Measurements from ENCODE around the gene SIK1. TPM values are rescaled to one million over a fixed set of nuclear protein-coding genes. Genes with fewer than 3 reads are reported as not detected.
"Not testable (repeated sequence)": the region's sequence is repeated elsewhere in the genome, so short reads cannot be mapped to it uniquely, and the experiment has no call there.

The SIK1 gene
- total RNA-seq, 1 experiment from 2014 or later = 5.7 TPM

DNA sequence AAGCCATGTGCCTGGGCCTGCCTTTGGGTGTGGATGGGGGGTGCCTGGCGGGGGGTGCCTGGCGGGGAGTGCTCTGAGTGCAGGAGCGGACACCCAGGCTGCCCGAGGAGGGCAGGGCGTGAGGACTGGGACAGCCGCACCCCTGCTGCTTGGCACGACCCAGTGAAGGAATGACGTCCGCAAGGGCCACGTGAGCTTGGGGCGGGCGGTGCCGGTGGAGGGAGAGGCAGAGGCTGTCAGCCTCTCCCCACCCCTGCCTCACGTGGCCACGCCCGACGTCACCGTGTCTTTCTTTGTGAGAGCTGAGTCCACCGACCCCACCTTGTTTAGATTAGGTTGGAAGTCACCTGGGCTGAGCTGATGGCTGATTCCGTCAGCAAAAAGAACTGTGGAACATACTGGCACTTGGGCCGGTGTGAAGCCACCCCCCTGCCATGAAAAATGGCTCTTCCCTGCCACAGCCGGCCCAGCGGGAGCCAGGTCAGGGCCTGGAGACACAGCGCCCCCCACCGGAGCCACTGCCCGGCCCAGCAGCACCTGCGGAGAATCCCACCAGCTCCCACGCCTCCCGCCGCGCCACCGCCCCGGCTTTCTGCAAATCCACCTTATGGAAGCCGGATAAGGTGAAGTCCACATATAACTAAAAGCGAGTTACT is 19.5 kb upstream of the SIK1 start:
- H3K14ac ChIP-seq (ENCODE audit: insufficient read depth, low read length); H4K5ac ChIP-seq (ENCODE audit: insufficient read length, low read depth, low read length); H3T11ph ChIP-seq (ENCODE audit: low read length); H4K20me1 ChIP-seq (ENCODE audit: control insufficient read depth, insufficient read depth, insufficient read length); H3K56ac ChIP-seq (ENCODE audit: insufficient read length, low read depth, low read length); H3K27ac ChIP-seq (ENCODE audit: insufficient read length, low read depth, low read length); H3K9me3 Mint-ChIP-seq; H2BK20ac ChIP-seq (ENCODE audit: low read depth, low read length, poor library complexity, severe bottlenecking); H2BK120ac ChIP-seq (ENCODE audit: low read depth, low read length, poor library complexity, severe bottlenecking); H3K27me3 Mint-ChIP-seq (ENCODE audit: low read depth); H3K4me1 ChIP-seq (ENCODE audit: insufficient read depth, low read length); H2BK15ac ChIP-seq (ENCODE audit: low read depth, low read length); H2AK5ac ChIP-seq (ENCODE audit: insufficient read length, low read length); H3K9ac ChIP-seq (ENCODE audit: extremely low read depth, insufficient read length, low read length); H3K4me1 Mint-ChIP-seq; H3K23me2 ChIP-seq (ENCODE audit: insufficient read length, low read depth, low read length, poor library complexity, severe bottlenecking); H3K18ac ChIP-seq (ENCODE audit: insufficient read length, low read depth, low read length); H3K9me3 ChIP-seq (ENCODE audit: control insufficient read depth, low read depth, low read length); H3K27ac Mint-ChIP-seq; H3K36me3 Mint-ChIP-seq (ENCODE audit: insufficient read depth in 1 of 3, low read depth in 3 of 3); H3K79me1 ChIP-seq (ENCODE audit: insufficient read depth, low read depth, low read length, poor library complexity, severe bottlenecking); H3K4me3 Mint-ChIP-seq; DNase-seq; H4K8ac ChIP-seq (replicated peaks; ENCODE audit: insufficient read length, low read depth, low read length); H2BK5ac ChIP-seq (ENCODE audit: insufficient read length, low read length); H4K91ac ChIP-seq (ENCODE audit: insufficient read length, low read depth, low read length); H2AFZ ChIP-seq (ENCODE audit: low read length); H3K4ac ChIP-seq (ENCODE audit: low read depth, low read length); H3K23ac ChIP-seq (ENCODE audit: insufficient read length, low read depth, low read length); H3K79me2 ChIP-seq (ENCODE audit: insufficient read depth, low read length); H3K4me2 ChIP-seq (ENCODE audit: insufficient read depth, insufficient read length, low read length); H2BK12ac ChIP-seq (ENCODE audit: insufficient read length, low read depth, low read length); H3K27me3 ChIP-seq (ENCODE audit: insufficient read depth, low read length): not testable (repeated sequence)
- WGBS (ENCODE audit: extremely low coverage, insufficient read length, low lambda C conversion rate) = no CpG with 5 or more reads among the region's 35 CpGs

DNA sequence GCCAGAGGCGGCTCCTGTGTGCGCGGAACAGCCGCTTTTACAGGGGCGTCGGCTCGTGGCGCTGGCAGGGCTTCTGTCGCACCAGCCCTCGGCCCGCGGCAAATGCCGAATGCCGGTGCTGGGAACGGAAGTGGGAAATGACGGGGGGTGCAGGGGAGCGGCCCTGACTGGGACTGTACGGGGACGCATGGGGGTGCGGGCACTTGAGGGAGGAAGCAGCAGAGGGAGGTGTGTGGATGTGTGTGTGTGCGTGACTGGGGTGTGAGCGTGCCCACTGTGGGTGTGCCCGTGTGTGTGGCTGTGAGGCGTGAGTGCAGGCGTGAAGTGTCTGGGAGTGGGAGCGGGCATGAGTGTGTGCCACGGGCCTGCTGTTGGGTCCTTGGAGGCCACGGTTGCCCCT is 17.6 kb upstream of the SIK1 start:
- H4K8ac ChIP-seq (replicated peaks; ENCODE audit: insufficient read length, low read depth, low read length); H3K23me2 ChIP-seq (ENCODE audit: insufficient read length, low read depth, low read length, poor library complexity, severe bottlenecking); H3K4me3 Mint-ChIP-seq; H2BK20ac ChIP-seq (ENCODE audit: low read depth, low read length, poor library complexity, severe bottlenecking); H2BK5ac ChIP-seq (ENCODE audit: insufficient read length, low read length); DNase-seq; H3K14ac ChIP-seq (ENCODE audit: insufficient read depth, low read length); H3K23ac ChIP-seq (ENCODE audit: insufficient read length, low read depth, low read length); H3K9me3 ChIP-seq (ENCODE audit: control insufficient read depth, low read depth, low read length); H3K4ac ChIP-seq (ENCODE audit: low read depth, low read length); H2BK120ac ChIP-seq (ENCODE audit: low read depth, low read length, poor library complexity, severe bottlenecking); H3K27me3 ChIP-seq (ENCODE audit: insufficient read depth, low read length); H3K27ac ChIP-seq (ENCODE audit: insufficient read length, low read depth, low read length); H3K9me3 Mint-ChIP-seq; H3K36me3 Mint-ChIP-seq (ENCODE audit: insufficient read depth in 1 of 3, low read depth in 3 of 3); H3K4me1 Mint-ChIP-seq; H3K56ac ChIP-seq (ENCODE audit: insufficient read length, low read depth, low read length); H2AK5ac ChIP-seq (ENCODE audit: insufficient read length, low read length); H3K18ac ChIP-seq (ENCODE audit: insufficient read length, low read depth, low read length); H3K27me3 Mint-ChIP-seq (ENCODE audit: low read depth); H3K4me2 ChIP-seq (ENCODE audit: insufficient read depth, insufficient read length, low read length); H3K79me1 ChIP-seq (ENCODE audit: insufficient read depth, low read depth, low read length, poor library complexity, severe bottlenecking); H4K91ac ChIP-seq (ENCODE audit: insufficient read length, low read depth, low read length); H4K5ac ChIP-seq (ENCODE audit: insufficient read length, low read depth, low read length); H3K27ac Mint-ChIP-seq; H2BK15ac ChIP-seq (ENCODE audit: low read depth, low read length); H2AFZ ChIP-seq (ENCODE audit: low read length); H3K9ac ChIP-seq (ENCODE audit: extremely low read depth, insufficient read length, low read length); H4K20me1 ChIP-seq (ENCODE audit: control insufficient read depth, insufficient read depth, insufficient read length); H3K4me1 ChIP-seq (ENCODE audit: insufficient read depth, low read length); H3K79me2 ChIP-seq (ENCODE audit: insufficient read depth, low read length); H3T11ph ChIP-seq (ENCODE audit: low read length); H2BK12ac ChIP-seq (ENCODE audit: insufficient read length, low read depth, low read length): not testable (repeated sequence)
- no CpG with 5 or more reads among the region's 28 CpGs for WGBS (ENCODE audit: extremely low coverage, insufficient read length, low lambda C conversion rate)

Measured in H9 (cell line).